ENCODE data around the gene KCTD10.
"Not testable (repeated sequence)": the region's sequence is repeated elsewhere in the genome, so short reads cannot be mapped to it uniquely, and the experiment has no call there.

The KCTD10 gene

GRCh38 chr12:109428804-109429203, 48.3 kb downstream of the KCTD10 start:
- not testable (repeated sequence) for H3K4me3 Mint-ChIP-seq, DNase-seq, H3K36me3 Mint-ChIP-seq, H3K9me3 Mint-ChIP-seq, H3K27me3 Mint-ChIP-seq, H3K27ac Mint-ChIP-seq
- H3K4me1 Mint-ChIP-seq, result peaks cover 12% of the 10 kb centered on the region
- CTCF ChIA-PET, result interaction anchor here (0.7 to 2.1 kb wide), 12 partner anchors 9 to 346 kb away, joined by 3 to 10 read pairs (median 4); no protein-coding TSS in a partner anchor

GRCh38 chr12:109428037-109428629, 49.0 kb downstream of the KCTD10 start:
- Mint-ChIP-seq H3K27ac (no peak overlapping the region), H3K4me1 (peaks cover 6% of the 10 kb centered on the region), H3K36me3 (no peaks in the 10 kb centered on the region), H3K27me3 (peaks cover 4% of the 10 kb centered on the region), H3K4me3 (no peak overlapping the region), H3K9me3 (no peaks in the 10 kb centered on the region)
- DNase-seq, result peak; percentile 81
- CTCF ChIA-PET, result interaction anchor here (0.6 to 2.1 kb wide), 15 partner anchors 9 to 347 kb away, joined by 3 to 10 read pairs (median 3); no protein-coding TSS in a partner anchor

GRCh38 chr12:109423392-109423791, 53.7 kb downstream of the KCTD10 start:
- no peaks in the 10 kb centered on the region for H3K36me3 Mint-ChIP-seq
- no peaks in the 10 kb centered on the region for H3K4me1 Mint-ChIP-seq
- H3K9me3 Mint-ChIP-seq, result no peaks in the 10 kb centered on the region
- DNase-seq, result no peak
- peaks cover 18% of the 10 kb centered on the region for H3K27me3 Mint-ChIP-seq
- H3K4me3 Mint-ChIP-seq, result no peak overlapping the region
- CTCF ChIA-PET, result interaction anchor here (2.2 kb wide), 1 partner anchor 10 kb away, joined by 10 read pairs; no protein-coding TSS in a partner anchor
- H3K27ac Mint-ChIP-seq, result no peak overlapping the region

GRCh38 chr12:109422251-109422650, 54.8 kb downstream of the KCTD10 start:
- Mint-ChIP-seq H3K4me1 (no peaks in the 10 kb centered on the region), H3K36me3 (no peaks in the 10 kb centered on the region), H3K4me3 (no peak overlapping the region), H3K27me3 (peaks cover 14% of the 10 kb centered on the region), H3K9me3 (no peaks in the 10 kb centered on the region), H3K27ac (no peak overlapping the region)
- CTCF ChIA-PET, result interaction anchor here (2.2 kb wide), 1 partner anchor 11 kb away, joined by 10 read pairs; no protein-coding TSS in a partner anchor
- DNase-seq, result no peak

GRCh38 chr12:109421355-109422087, 55.6 kb downstream of the KCTD10 start:
- no peak for DNase-seq
- no peak overlapping the region for H3K27ac Mint-ChIP-seq
- no peaks in the 10 kb centered on the region for H3K4me1 Mint-ChIP-seq
- no peaks in the 10 kb centered on the region for H3K36me3 Mint-ChIP-seq
- CTCF ChIA-PET, result interaction anchor here (2.2 kb wide), 1 partner anchor 11 kb away, joined by 10 read pairs; no protein-coding TSS in a partner anchor
- H3K9me3 Mint-ChIP-seq, result no peaks in the 10 kb centered on the region
- H3K27me3 Mint-ChIP-seq, result peaks cover 14% of the 10 kb centered on the region
- no peak overlapping the region for H3K4me3 Mint-ChIP-seq

- Mint-ChIP-seq H3K4me1 (no peaks in the 10 kb centered on the region), H3K27me3 (peaks cover 14% of the 10 kb centered on the region), H3K27ac (no peak overlapping the region), H3K4me3 (no peak overlapping the region), H3K36me3 (no peaks in the 10 kb centered on the region), H3K9me3 (no peaks in the 10 kb centered on the region)
- no peak for DNase-seq
- CTCF ChIA-PET, result interaction anchor here (1.5 kb wide), 1 partner anchor 14 kb away, joined by 5 read pairs; no protein-coding TSS in a partner anchor
These were observed 58.1 kb downstream of the KCTD10 start for GRCh38 chr12:109418848-109419480.

- H3K4me1 Mint-ChIP-seq, DNase-seq, H3K27ac Mint-ChIP-seq: not testable (repeated sequence)
These were observed 71.0 kb downstream of the KCTD10 start for GRCh38 chr12:109406147-109406546.

GRCh38 chr12:109404841-109405240, 72.3 kb downstream of the KCTD10 start:
- DNase-seq, H3K9me3 Mint-ChIP-seq, H3K27ac Mint-ChIP-seq, H3K36me3 Mint-ChIP-seq, H3K4me1 Mint-ChIP-seq, H3K4me3 Mint-ChIP-seq, CTCF ChIA-PET: not testable (repeated sequence)
- H3K27me3 Mint-ChIP-seq, result peaks cover 23% of the 10 kb centered on the region

More at GRCh38 chr12:109406147-109406546, 71.0 kb downstream of the KCTD10 start:
- not testable (repeated sequence) for H3K36me3 Mint-ChIP-seq, H3K9me3 Mint-ChIP-seq, H3K4me3 Mint-ChIP-seq
- CTCF ChIA-PET, result interaction anchor here (1.0 kb wide), 1 partner anchor 11 kb away, joined by 4 read pairs; no protein-coding TSS in a partner anchor
- H3K27me3 Mint-ChIP-seq, result peaks cover 23% of the 10 kb centered on the region
